SK-N-SH (cell line): ENCODE results near the gene C4orf50. TPM values are rescaled to one million over a fixed set of nuclear protein-coding genes. Genes with fewer than 3 reads are reported as not detected.

Experiments used
- CTCF ChIA-PET: fragments of 300-600, 350-600 bp; formaldehyde crosslinking; extraction: SDS; loops from one replicate; lab custom pipeline; 2021; lab: Yijun Ruan, JAX
- POLR2A ChIA-PET: fragments of 350-600 bp; sonication (Branson Sonifier 250); formaldehyde crosslinking; extraction: SDS; loops from one replicate; lab custom pipeline; 2020; ENCODE audit warnings: antibody characterized with exemption, inconsistent platforms; lab: Yijun Ruan, JAX
- DNase-seq: peaks from one replicate; pipeline ENCODE4 v3.0.0; 2012
- H2AFZ ChIP-seq: fragments of 200-600 bp; sonication (generic); 2 replicates; pipeline ENCODE4 v1.8.1; 2016; ENCODE audit warnings: antibody characterized with exemption, mild to moderate bottlenecking, low read depth
- H3F3A ChIP-seq: fragments of 200-600 bp; sonication (generic); replicated peaks from 2 replicates; pipeline ENCODE3; 2016; ENCODE audit warnings: antibody characterized with exemption, mild to moderate bottlenecking; ENCODE audit not compliant: insufficient read depth
- H3K27ac ChIP-seq, 2 experiments: fragments of 200-500 bp in 1 of 2; fragments of 200-600 bp in 1 of 2; sonication (Bioruptor generic) in 1 of 2; sonication (generic), shearing (Covaris generic) in 1 of 2; 2 replicates each; pipeline versions ENCODE4 v1.5.1 to v1.6.1; 2014 to 2016; ENCODE audit warnings: low read depth in 2 of 2, inconsistent platforms in 1 of 2, low read length in 1 of 2, mild to moderate bottlenecking in 1 of 2, mixed read lengths in 1 of 2
- H3K27me3 ChIP-seq: fragments of 200-600 bp; sonication (generic), shearing (Covaris generic); 2 replicates; pipeline ENCODE4 v1.6.1; 2016; ENCODE audit warnings: mixed run types; ENCODE audit not compliant: insufficient read depth
- H3K36me3 ChIP-seq, 2 experiments: fragments of 200-500 bp in 1 of 2; fragments of 200-600 bp in 1 of 2; sonication (Bioruptor generic) in 1 of 2; sonication (generic) in 1 of 2; replicated peaks in 1 of 2; 2 replicates each; pipeline versions ENCODE3 to v1.5.1; 2014 to 2016; ENCODE audit warnings: low read length in 1 of 2, mild to moderate bottlenecking in 1 of 2; ENCODE audit not compliant: insufficient read depth in 2 of 2, control insufficient read depth in 1 of 2
- H3K4me1 ChIP-seq, 2 experiments: fragments of 200-500 bp in 1 of 2; fragments of 200-600 bp in 1 of 2; sonication (Bioruptor generic) in 1 of 2; sonication (generic), shearing (Covaris generic) in 1 of 2; 2 replicates each; pipeline versions ENCODE4 v1.5.1 to v1.6.1; 2014 to 2016; ENCODE audit warnings: low read depth in 1 of 2, low read length in 1 of 2, mixed run types in 1 of 2; ENCODE audit not compliant: insufficient read depth in 2 of 2, control insufficient read depth in 1 of 2
- H3K4me2 ChIP-seq: fragments of 200-600 bp; sonication (generic), shearing (Covaris generic); 2 replicates; pipeline ENCODE4 v1.6.1; 2017; ENCODE audit warnings: mixed run types
- H3K4me3 ChIP-seq, 2 experiments: fragments of 200-500 bp in 1 of 2; fragments of 200-600 bp in 1 of 2; sonication (Bioruptor generic) in 1 of 2; sonication (generic), shearing (Covaris generic) in 1 of 2; 2 replicates each; pipeline versions ENCODE4 v1.5.1 to v1.8.1; 2014 to 2016; ENCODE audit warnings: low read depth in 2 of 2, inconsistent platforms in 1 of 2, low read length in 1 of 2, mild to moderate bottlenecking in 1 of 2, mixed read lengths in 1 of 2, moderate library complexity in 1 of 2
- H3K79me2 ChIP-seq: fragments of 200-600 bp; sonication (generic); 2 replicates; pipeline ENCODE4 v1.8.1; 2017; ENCODE audit warnings: mild to moderate bottlenecking; ENCODE audit not compliant: insufficient read depth
- H3K9ac ChIP-seq: fragments of 200-600 bp; sonication (generic); 2 replicates; pipeline ENCODE4 v1.6.1; 2017; ENCODE audit warnings: mixed run types
- H3K9me2 ChIP-seq: fragments of 200-600 bp; sonication (generic); 2 replicates; pipeline ENCODE4 v1.6.1; 2017; ENCODE audit warnings: mixed run types
- H3K9me3 ChIP-seq: fragments of 200-600 bp; sonication (generic); 2 replicates; pipeline ENCODE4 v1.6.1; 2017; ENCODE audit warnings: mixed run types, mild to moderate bottlenecking, moderate library complexity
- H4K20me1 ChIP-seq: fragments of 200-600 bp; sonication (generic); 2 replicates; pipeline ENCODE4 v1.6.1; 2017; ENCODE audit warnings: mild to moderate bottlenecking, mixed run types; ENCODE audit not compliant: insufficient read depth
- CHD2 ChIP-seq: fragments of 150-350 bp; IDR thresholded peaks from 2 replicates; pipeline ENCODE4 v1.6.1; 2018; ENCODE audit warnings: low read length; ENCODE audit not compliant: partially characterized antibody
- ELF1 ChIP-seq: IDR thresholded peaks from 2 replicates; pipeline ENCODE4 v1.4.0; 2012
- EP300 ChIP-seq, 2 experiments: IDR thresholded peaks; 2 replicates each; pipeline versions ENCODE4 v1.4.0 to v1.6.1; 2012; ENCODE audit warnings: borderline replicate concordance in 1 of 2, low read depth in 1 of 2, low read length in 1 of 2
- IRF3 ChIP-seq: fragments of 150-350 bp; IDR thresholded peaks from 2 replicates; pipeline ENCODE4 v1.6.1; 2016; ENCODE audit warnings: mild to moderate bottlenecking, low read depth, low read length
- MEF2A ChIP-seq: IDR thresholded peaks from 2 replicates; pipeline ENCODE4 v1.4.0; 2012; ENCODE audit warnings: low read depth, borderline replicate concordance
- NFIC ChIP-seq: IDR thresholded peaks from 2 replicates; pipeline ENCODE4 v1.4.0; 2012; ENCODE audit warnings: borderline replicate concordance
- RXRA ChIP-seq: IDR thresholded peaks from 2 replicates; pipeline ENCODE4 v1.4.0; 2012; ENCODE audit warnings: low read depth, mild to moderate bottlenecking, borderline replicate concordance
- SMC3 ChIP-seq: IDR thresholded peaks from 2 replicates; pipeline ENCODE4 v1.6.1; 2012; ENCODE audit warnings: low read depth, low read length, improper control_type of control experiment
- TCF12 ChIP-seq: IDR thresholded peaks from 2 replicates; pipeline ENCODE4 v1.4.0; 2012
- WGBS: methylation state at CpG from one replicate; pipeline ENCODE4 v1.1.6; 2017; ENCODE audit warnings: low lambda C conversion rate; 5-methylcytosine and 5-hydroxymethylcytosine counted together
- polyA plus RNA-seq, 3 experiments: library from polyadenylated mRNA; depleted of rRNA; stranded (reverse); fragments of >200 nt; gene quantifications; 2 replicates each; pipeline ENCODE4 v1.2.3, GENCODE V29; 2012
- TF ChIP-seq, protein P1 (sequence below): IDR thresholded peaks from 2 replicates; pipeline ENCODE4 v1.6.1; 2012; ENCODE audit warnings: mild to moderate bottlenecking, low read depth, low read length, moderate library complexity
- TF ChIP-seq, protein P2 (sequence below): IDR thresholded peaks from 2 replicates; pipeline ENCODE4 v1.4.0; 2012; ENCODE audit warnings: low read depth
- TF ChIP-seq, protein P3 (sequence below): fragments of 200-600 bp; sonication (generic); IDR thresholded peaks from 2 replicates; pipeline ENCODE4 v1.6.1; 2017; ENCODE audit warnings: antibody characterized with exemption, mild to moderate bottlenecking, moderate library complexity

Gene C4orf50
- polyA plus RNA-seq, 1 of the 3 experiments (the other 2 are of a cell fraction) = under 0.01 TPM

- POLR2A ChIA-PET = interaction anchor here (0.6 to 1.0 kb wide), 2 partner anchors 17 to 312 kb away, joined by 3 read pairs; no protein-coding TSS in a partner anchor
- peaks cover 0 to 42% of the 10 kb centered on the region in 2 experiments; a peak in 1 of 4 replicates for H3K4me1 ChIP-seq
- H4K20me1 ChIP-seq = no peaks in the 10 kb centered on the region
- no peaks in the 10 kb centered on the region for H3K79me2 ChIP-seq
- H3K36me3 ChIP-seq = no peaks in the 10 kb centered on the region
- peaks cover 21% of the 10 kb centered on the region; the same call in 1 of the 2 replicates for H3K27me3 ChIP-seq
- H3K9ac ChIP-seq = no peak overlapping the region
- no peak overlapping the region for H2AFZ ChIP-seq
- H3K27ac ChIP-seq = peak overlapping the region in 1 of 2 experiments; percentile 88; a peak in 1 of 4 replicates
- CTCF ChIA-PET = interaction anchor here (0.7 to 1.9 kb wide), 5 partner anchors 10 to 111 kb away, joined by 3 to 6 read pairs (median 4); no protein-coding TSS in a partner anchor
- no peaks in the 10 kb centered on the region for H3K9me2 ChIP-seq
- H3K4me2 ChIP-seq = peak overlapping the region; percentile 68
- peak overlapping the region; percentile 48 to 58 for H3K4me3 ChIP-seq
- no peaks in the 10 kb centered on the region for H3F3A ChIP-seq
- DNase-seq = no peak
- no peaks in the 10 kb centered on the region for H3K9me3 ChIP-seq
- 30% methylated on average over 6 of the region's 8 CpGs for WGBS
- TF ChIP-seq SMC3 (no peak), ELF1 (no peak), CHD2 (no peak), MEF2A (no peak), IRF3 (no peak), NFIC (no peak), TCF12 (no peak)
- TF ChIP-seq, protein P1, sequence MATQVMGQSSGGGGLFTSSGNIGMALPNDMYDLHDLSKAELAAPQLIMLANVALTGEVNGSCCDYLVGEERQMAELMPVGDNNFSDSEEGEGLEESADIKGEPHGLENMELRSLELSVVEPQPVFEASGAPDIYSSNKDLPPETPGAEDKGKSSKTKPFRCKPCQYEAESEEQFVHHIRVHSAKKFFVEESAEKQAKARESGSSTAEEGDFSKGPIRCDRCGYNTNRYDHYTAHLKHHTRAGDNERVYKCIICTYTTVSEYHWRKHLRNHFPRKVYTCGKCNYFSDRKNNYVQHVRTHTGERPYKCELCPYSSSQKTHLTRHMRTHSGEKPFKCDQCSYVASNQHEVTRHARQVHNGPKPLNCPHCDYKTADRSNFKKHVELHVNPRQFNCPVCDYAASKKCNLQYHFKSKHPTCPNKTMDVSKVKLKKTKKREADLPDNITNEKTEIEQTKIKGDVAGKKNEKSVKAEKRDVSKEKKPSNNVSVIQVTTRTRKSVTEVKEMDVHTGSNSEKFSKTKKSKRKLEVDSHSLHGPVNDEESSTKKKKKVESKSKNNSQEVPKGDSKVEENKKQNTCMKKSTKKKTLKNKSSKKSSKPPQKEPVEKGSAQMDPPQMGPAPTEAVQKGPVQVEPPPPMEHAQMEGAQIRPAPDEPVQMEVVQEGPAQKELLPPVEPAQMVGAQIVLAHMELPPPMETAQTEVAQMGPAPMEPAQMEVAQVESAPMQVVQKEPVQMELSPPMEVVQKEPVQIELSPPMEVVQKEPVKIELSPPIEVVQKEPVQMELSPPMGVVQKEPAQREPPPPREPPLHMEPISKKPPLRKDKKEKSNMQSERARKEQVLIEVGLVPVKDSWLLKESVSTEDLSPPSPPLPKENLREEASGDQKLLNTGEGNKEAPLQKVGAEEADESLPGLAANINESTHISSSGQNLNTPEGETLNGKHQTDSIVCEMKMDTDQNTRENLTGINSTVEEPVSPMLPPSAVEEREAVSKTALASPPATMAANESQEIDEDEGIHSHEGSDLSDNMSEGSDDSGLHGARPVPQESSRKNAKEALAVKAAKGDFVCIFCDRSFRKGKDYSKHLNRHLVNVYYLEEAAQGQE = no peak
Measured at GRCh38 chr4:5887011-5887360, 131.2 kb downstream of the C4orf50 start.

- no peaks in the 10 kb centered on the region for H3K36me3 ChIP-seq
- CTCF ChIA-PET = interaction anchor here (1.2 to 1.9 kb wide), 2 partner anchors 9 to 94 kb away, joined by 3 to 6 read pairs; no protein-coding TSS in a partner anchor
- POLR2A ChIA-PET = no interaction called here
- H4K20me1 ChIP-seq = no peaks in the 10 kb centered on the region
- no peaks in the 10 kb centered on the region for H3K9me3 ChIP-seq
- H3K27ac ChIP-seq = no peak overlapping the region
- H3F3A ChIP-seq = no peaks in the 10 kb centered on the region
- peaks cover 0 to 37% of the 10 kb centered on the region in 2 experiments; a peak in 1 of 4 replicates for H3K4me1 ChIP-seq
- H3K4me2 ChIP-seq = no peak overlapping the region
- H3K4me3 ChIP-seq = no peak overlapping the region; a peak in 1 of 4 replicates
- no peak overlapping the region for H2AFZ ChIP-seq
- peaks cover 12% of the 10 kb centered on the region; the same call in 1 of the 2 replicates for H3K27me3 ChIP-seq
- 66% methylated on average over 3 of the region's 3 CpGs for WGBS
- no peaks in the 10 kb centered on the region for H3K79me2 ChIP-seq
- DNase-seq = no peak
- H3K9me2 ChIP-seq = no peaks in the 10 kb centered on the region
- no peak overlapping the region for H3K9ac ChIP-seq
- TF ChIP-seq, protein P2, sequence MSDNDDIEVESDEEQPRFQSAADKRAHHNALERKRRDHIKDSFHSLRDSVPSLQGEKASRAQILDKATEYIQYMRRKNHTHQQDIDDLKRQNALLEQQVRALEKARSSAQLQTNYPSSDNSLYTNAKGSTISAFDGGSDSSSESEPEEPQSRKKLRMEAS = no peak
- TF ChIP-seq EP300 (IDR thresholded peaks at IDR 0.05; ENCODE audit: borderline replicate concordance in 1 of 2, low read depth in 1 of 2, low read length in 1 of 2) = no peak
- no peak for TF ChIP-seq NFIC
- no peak for TF ChIP-seq SMC3
- TF ChIP-seq, protein P3, sequence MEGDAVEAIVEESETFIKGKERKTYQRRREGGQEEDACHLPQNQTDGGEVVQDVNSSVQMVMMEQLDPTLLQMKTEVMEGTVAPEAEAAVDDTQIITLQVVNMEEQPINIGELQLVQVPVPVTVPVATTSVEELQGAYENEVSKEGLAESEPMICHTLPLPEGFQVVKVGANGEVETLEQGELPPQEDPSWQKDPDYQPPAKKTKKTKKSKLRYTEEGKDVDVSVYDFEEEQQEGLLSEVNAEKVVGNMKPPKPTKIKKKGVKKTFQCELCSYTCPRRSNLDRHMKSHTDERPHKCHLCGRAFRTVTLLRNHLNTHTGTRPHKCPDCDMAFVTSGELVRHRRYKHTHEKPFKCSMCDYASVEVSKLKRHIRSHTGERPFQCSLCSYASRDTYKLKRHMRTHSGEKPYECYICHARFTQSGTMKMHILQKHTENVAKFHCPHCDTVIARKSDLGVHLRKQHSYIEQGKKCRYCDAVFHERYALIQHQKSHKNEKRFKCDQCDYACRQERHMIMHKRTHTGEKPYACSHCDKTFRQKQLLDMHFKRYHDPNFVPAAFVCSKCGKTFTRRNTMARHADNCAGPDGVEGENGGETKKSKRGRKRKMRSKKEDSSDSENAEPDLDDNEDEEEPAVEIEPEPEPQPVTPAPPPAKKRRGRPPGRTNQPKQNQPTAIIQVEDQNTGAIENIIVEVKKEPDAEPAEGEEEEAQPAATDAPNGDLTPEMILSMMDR = no peak
- no peak for TF ChIP-seq RXRA
- TF ChIP-seq, protein P1 = no peak
Measured at GRCh38 chr4:5885733-5886132, 132.5 kb downstream of the C4orf50 start.
